Neural cell (in vitro differentiated cells): Measurements from ENCODE around the gene FAXDC2. TPM values are rescaled to one million over a fixed set of nuclear protein-coding genes. Genes with fewer than 3 reads are reported as not detected.

Source experiments
- H2AFZ ChIP-seq: fragments of 200-600, 300-800 bp; sonication (generic), shearing (Covaris generic); 2 replicates; pipeline ENCODE4 v1.6.0; 2014; ENCODE audit warnings: low read depth, mild to moderate bottlenecking, antibody characterized with exemption, low read length, moderate library complexity
- H3F3A ChIP-seq: fragments of 200-600 bp; shearing (Covaris generic); 2 replicates; pipeline ENCODE4 v1.6.1; 2016; ENCODE audit warnings: mild to moderate bottlenecking, moderate library complexity, mixed read lengths, antibody characterized with exemption, low read length; ENCODE audit not compliant: insufficient read depth, poor library complexity, severe bottlenecking
- H3K27ac ChIP-seq: fragments of 200-600, 300-800 bp; sonication (generic), shearing (Covaris generic); 2 replicates; pipeline ENCODE4 v1.5.1; 2014; ENCODE audit warnings: mild to moderate bottlenecking, low read length, moderate library complexity
- H3K27me3 ChIP-seq: fragments of 300-800, 200-600 bp; sonication (generic), shearing (Covaris generic); 2 replicates; pipeline ENCODE4 v1.6.0; 2014; ENCODE audit warnings: mild to moderate bottlenecking, low read depth, low read length, moderate library complexity; ENCODE audit not compliant: insufficient read depth
- H3K36me3 ChIP-seq: fragments of 300-800, 200-600 bp; sonication (generic), shearing (Covaris generic); 2 replicates; pipeline ENCODE4 v1.5.1; 2014; ENCODE audit warnings: mild to moderate bottlenecking, antibody characterized with exemption, low read length, moderate library complexity; ENCODE audit not compliant: insufficient read depth
- H3K4me2 ChIP-seq: fragments of 300-800, 200-600 bp; sonication (generic), shearing (Covaris generic); 2 replicates; pipeline ENCODE4 v1.6.0; 2014; ENCODE audit warnings: mild to moderate bottlenecking, low read length
- H3K4me3 ChIP-seq: fragments of 300-800, 200-600 bp; sonication (generic), shearing (Covaris generic); 2 replicates; pipeline ENCODE4 v1.5.1; 2014; ENCODE audit warnings: mild to moderate bottlenecking, low read length, moderate library complexity
- H3K79me2 ChIP-seq: fragments of 200-600 bp; shearing (Covaris generic); replicated peaks from 2 replicates; pipeline ENCODE4 v1.6.0; 2014; ENCODE audit warnings: mild to moderate bottlenecking, low read length, moderate library complexity; ENCODE audit not compliant: insufficient read depth
- H3K9ac ChIP-seq: fragments of 300-800, 200-600 bp; sonication (generic), shearing (Covaris generic); 2 replicates; pipeline ENCODE4 v1.6.1; 2016; ENCODE audit warnings: mild to moderate bottlenecking, low read length, mixed read lengths
- H3K9me2 ChIP-seq: fragments of 200-600 bp; shearing (Covaris generic); 2 replicates; pipeline ENCODE4 v1.6.1; 2016; ENCODE audit warnings: mild to moderate bottlenecking, low read length, mixed read lengths; ENCODE audit not compliant: insufficient read depth
- H3K9me3 ChIP-seq: fragments of 200-600, 300-800 bp; sonication (generic), shearing (Covaris generic); 2 replicates; pipeline ENCODE4 v1.6.1; 2016; ENCODE audit warnings: mild to moderate bottlenecking, mixed run types, low read length, moderate library complexity, mixed read lengths
- H4K20me1 ChIP-seq: fragments of 200-600 bp; shearing (Covaris generic); 2 replicates; pipeline ENCODE4 v1.6.1; 2016; ENCODE audit warnings: mild to moderate bottlenecking, mixed run types; ENCODE audit not compliant: insufficient read depth
- CTCF ChIP-seq: fragments of 450-650 bp; IDR thresholded peaks from 2 replicates; pipeline ENCODE4 v1.5.1; 2014; ENCODE audit warnings: antibody characterized with exemption, mild to moderate bottlenecking, moderate library complexity; ENCODE audit not compliant: poor library complexity, severe bottlenecking
- EP300 ChIP-seq: fragments of 450-650 bp; conservative IDR thresholded peaks from 2 replicates; pipeline ENCODE4 v1.6.1; 2014; ENCODE audit warnings: antibody characterized with exemption, mild to moderate bottlenecking, moderate library complexity; ENCODE audit not compliant: poor library complexity, severe bottlenecking
- EZH2 ChIP-seq: fragments of 200-600, 300-800 bp; shearing (Covaris generic), sonication (generic); IDR thresholded peaks from 2 replicates; pipeline ENCODE4 v1.6.1; 2014; ENCODE audit warnings: antibody characterized with exemption, low read length, borderline replicate concordance, mild to moderate bottlenecking; ENCODE audit not compliant: insufficient read depth, poor library complexity, severe bottlenecking
- MXI1 ChIP-seq: fragments of 450-650 bp; conservative IDR thresholded peaks from 2 replicates; pipeline ENCODE4 v1.6.1; 2014; ENCODE audit warnings: antibody characterized with exemption, mild to moderate bottlenecking; ENCODE audit not compliant: poor library complexity, severe bottlenecking
- POLR2AphosphoS5 ChIP-seq: IDR thresholded peaks from 2 replicates; pipeline ENCODE4 v1.6.1; 2012
- RAD21 ChIP-seq: fragments of 450-650 bp; conservative IDR thresholded peaks from 2 replicates; pipeline ENCODE4 v1.6.1; 2014; ENCODE audit warnings: antibody characterized with exemption, mild to moderate bottlenecking, moderate library complexity
- REST ChIP-seq: IDR thresholded peaks from 2 replicates; pipeline ENCODE4 v1.6.1; 2012; ENCODE audit warnings: borderline replicate concordance
- SMC3 ChIP-seq: fragments of 450-650 bp; conservative IDR thresholded peaks from 2 replicates; pipeline ENCODE4 v1.6.1; 2014; ENCODE audit warnings: antibody characterized with exemption, mild to moderate bottlenecking, moderate library complexity; ENCODE audit not compliant: poor library complexity
- TAF1 ChIP-seq: IDR thresholded peaks from 2 replicates; pipeline ENCODE4 v1.6.1; 2012; ENCODE audit warnings: low read depth
- polyA plus RNA-seq: library from polyadenylated mRNA; depleted of rRNA; stranded (reverse); fragments of >200 nt; gene quantifications from 2 replicates; pipeline ENCODE4 v1.2.3, GENCODE V29; 2014

Gene FAXDC2
- polyA plus RNA-seq, 1 donor from 2014 or later, result 0.12 TPM

GRCh38 chr5:154896562-154897165 lies 46.3 kb upstream of the FAXDC2 start:
- H3K4me2 ChIP-seq, result no peak overlapping the region
- H3K27ac ChIP-seq, result no peak overlapping the region
- H3K9me3 ChIP-seq, result no peaks in the 10 kb centered on the region
- no peaks in the 10 kb centered on the region for H4K20me1 ChIP-seq
- H2AFZ ChIP-seq, result no peak overlapping the region
- no peaks in the 10 kb centered on the region for H3F3A ChIP-seq
- H3K9me2 ChIP-seq, result no peaks in the 10 kb centered on the region
- no peaks in the 10 kb centered on the region for H3K79me2 ChIP-seq
- H3K27me3 ChIP-seq, result no peaks in the 10 kb centered on the region
- H3K36me3 ChIP-seq, result no peaks in the 10 kb centered on the region
- no peak overlapping the region for H3K9ac ChIP-seq
- TF ChIP-seq CTCF (no peak), TAF1 (no peak), EZH2 (no peak), POLR2AphosphoS5 (no peak), RAD21 (no peak), MXI1 (no peak), REST (no peak)
- H3K4me3 ChIP-seq, result no peak overlapping the region

DNA sequence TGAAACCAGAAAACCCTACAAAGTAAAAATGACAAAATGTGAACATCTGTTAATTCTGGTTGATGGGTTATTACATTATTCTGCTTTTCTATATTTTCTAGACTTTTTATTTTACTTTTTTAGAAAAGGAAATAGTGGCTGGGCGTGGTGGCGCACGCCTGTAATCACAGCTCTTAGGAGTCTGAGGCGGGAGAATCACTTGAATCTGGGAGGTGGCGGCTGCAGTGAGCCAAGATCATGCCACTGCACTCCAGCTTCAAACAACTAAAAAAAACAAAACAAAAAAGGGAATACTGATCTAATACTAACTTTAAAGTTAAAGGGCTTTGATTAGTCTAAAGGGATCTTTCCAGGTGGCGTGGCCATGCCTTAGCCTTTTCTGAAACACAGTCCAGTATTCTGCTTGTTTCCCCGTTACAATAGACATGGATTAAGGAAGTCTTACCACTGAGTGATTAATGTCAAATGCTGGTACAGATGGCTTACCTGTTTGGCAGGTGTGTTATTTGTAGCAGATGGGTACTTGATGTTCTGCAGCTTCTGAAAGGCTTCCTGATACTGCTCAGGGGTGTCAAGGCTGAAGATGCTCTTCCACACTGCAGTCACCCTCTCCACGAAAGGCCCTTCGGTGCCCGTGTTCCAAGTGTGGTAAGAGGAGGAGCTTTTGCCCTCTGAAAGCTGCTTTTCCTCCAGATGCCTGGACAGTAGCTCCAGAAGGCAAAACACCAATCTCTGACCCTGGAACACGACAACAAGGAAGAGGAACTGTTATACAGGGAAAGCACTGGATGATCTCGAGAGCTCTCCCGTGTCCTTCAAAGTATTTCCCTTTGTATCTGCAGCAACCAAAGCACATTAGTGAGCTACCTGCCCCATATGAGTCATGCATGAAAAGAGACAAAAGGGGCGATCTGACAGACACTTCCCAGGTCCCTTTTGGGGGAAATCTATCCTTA lies 45.5 kb upstream of the FAXDC2 start:
- Histone ChIP-seq H3K27ac (no peak overlapping the region), H4K20me1 (no peaks in the 10 kb centered on the region), H3K4me3 (no peak overlapping the region), H3K9me3 (no peaks in the 10 kb centered on the region), H3K4me2 (no peak overlapping the region), H3K79me2 (no peaks in the 10 kb centered on the region), H3K9ac (no peak overlapping the region), H3K36me3 (no peaks in the 10 kb centered on the region), H2AFZ (no peak overlapping the region), H3K9me2 (no peaks in the 10 kb centered on the region), H3K27me3 (no peaks in the 10 kb centered on the region), H3F3A (no peaks in the 10 kb centered on the region)
- TF ChIP-seq MXI1 (no peak), REST (no peak), SMC3 (no peak), TAF1 (no peak), CTCF (no peak), EP300 (no peak), EZH2 (no peak), POLR2AphosphoS5 (no peak), RAD21 (no peak)
